GM19324 (cell line): ENCODE measurements around the gene HOXB6.

Experiments used
- ATAC-seq: cut with Tn5 transposase; IDR thresholded peaks from one replicate; pipeline ENCODE4 v1.9.1; 2021; ENCODE audit warnings: mild to moderate bottlenecking, moderate library complexity; ENCODE audit not compliant: unreplicated experiment, low FRiP score

HOXB6 gene

DNA sequence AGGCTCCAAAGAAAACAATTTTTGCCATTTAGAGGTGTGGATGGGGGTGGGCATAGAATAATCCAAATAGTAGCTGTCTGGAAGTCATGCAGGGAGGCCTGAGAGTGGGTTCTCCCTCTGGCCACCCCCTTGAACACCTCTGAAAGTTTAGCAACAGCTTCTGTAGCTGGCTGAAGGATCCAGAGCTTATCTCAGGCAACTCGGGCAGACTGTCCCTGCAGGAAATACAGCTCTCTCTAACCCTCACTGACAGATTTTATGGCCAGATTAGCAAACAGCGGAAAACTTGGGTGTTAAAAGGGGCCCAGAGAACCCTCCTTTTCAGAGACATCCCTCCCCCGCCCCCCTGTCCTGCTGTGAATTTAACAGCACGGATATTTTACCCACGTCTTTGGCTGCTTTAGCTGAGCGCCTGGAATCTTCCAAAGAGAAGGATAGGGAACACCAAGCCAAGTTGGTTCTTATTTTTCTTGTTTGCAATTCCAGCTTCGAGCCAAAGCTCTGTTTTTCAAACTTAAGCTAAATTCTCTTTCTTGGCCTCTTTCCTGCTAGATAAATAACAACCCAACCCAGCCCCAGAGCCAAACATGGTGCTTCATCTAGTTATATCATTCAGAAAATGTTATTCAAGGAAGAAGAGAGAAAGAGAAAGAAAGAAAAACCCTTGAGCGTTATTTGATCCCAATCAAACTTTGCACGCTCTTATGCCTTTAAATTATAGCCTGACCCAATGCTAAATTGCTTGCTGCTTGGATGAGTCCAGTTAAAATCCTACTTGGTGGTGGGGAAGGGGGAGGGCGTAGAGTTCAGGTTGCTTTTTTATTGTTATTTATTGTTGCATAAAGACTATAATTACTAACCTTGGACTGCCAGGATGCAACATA lies 57.6 kb downstream of the HOXB6 start:
- ATAC-seq: no peak

DNA sequence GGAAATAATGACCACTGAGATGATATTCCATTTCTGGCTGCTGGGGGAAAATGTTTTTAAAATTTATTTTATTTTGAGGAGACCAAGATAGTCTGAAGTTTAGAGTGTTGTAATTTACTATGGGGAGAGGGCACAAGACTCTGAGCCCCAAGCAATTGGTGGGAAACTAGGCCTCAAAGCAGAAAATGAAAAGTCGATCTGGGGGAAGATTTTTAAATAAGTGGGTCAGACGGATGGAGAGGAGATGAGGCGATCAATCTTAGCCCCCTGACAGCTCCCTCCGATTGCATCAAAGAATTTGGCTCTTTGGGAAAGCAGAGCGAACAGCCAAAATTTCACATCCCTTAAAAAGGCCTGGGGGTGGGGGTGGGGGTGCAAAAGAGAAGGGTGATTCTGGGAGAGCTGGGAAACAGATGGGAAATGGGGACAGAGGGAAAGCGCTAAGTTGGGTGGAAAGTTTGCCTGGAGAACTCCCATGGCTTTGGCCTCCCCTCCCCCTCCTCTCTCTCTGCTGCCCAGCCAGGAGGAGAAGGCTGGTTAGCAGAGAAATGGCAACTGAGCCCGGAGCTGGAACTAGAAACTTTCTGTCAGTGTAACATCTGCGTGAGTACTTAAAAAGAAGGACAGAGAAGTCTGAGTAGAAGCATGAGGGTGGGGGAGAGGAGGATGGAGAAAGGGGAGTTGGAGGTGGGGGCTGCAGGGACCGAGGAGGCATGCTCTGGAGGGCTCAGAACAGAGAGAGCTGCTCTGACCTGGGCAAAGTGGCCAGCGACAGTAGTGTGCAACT lies 58.5 kb downstream of the HOXB6 start:
- no peak for ATAC-seq
